ENCODE measurements around the gene TMEM43.

Gene TMEM43

GRCh38 chr3:14154895-14155440 is 30.1 kb downstream of the TMEM43 start:
- no peak for TF ChIP-seq CTCF (IDR thresholded peaks at IDR 0.05; ENCODE audit: low read depth, low read length)
- DNase-seq (ENCODE audit: extremely low read depth, low read depth) = no peak

- DNase-seq (ENCODE audit: extremely low read depth, low read depth) = no peak
- TF ChIP-seq CTCF (IDR thresholded peaks at IDR 0.05; ENCODE audit: low read depth, low read length) = no peak
These were observed 31.3 kb downstream of the TMEM43 start for GRCh38 chr3:14156201-14156600.

GRCh38 chr3:14156843-14157561 is 32.1 kb downstream of the TMEM43 start:
- TF ChIP-seq CTCF (IDR thresholded peaks at IDR 0.05; ENCODE audit: low read depth, low read length) = no peak

GRCh38 chr3:14157951-14158350 is 33.1 kb downstream of the TMEM43 start:
- TF ChIP-seq CTCF (IDR thresholded peaks at IDR 0.05; ENCODE audit: low read depth, low read length) = no peak
- DNase-seq (ENCODE audit: extremely low read depth, low read depth) = no peak

More at GRCh38 chr3:14156843-14157561, 32.1 kb downstream of the TMEM43 start:
- no peak for DNase-seq (ENCODE audit: extremely low read depth, low read depth)

GRCh38 chr3:14158370-14158769 is 33.5 kb downstream of the TMEM43 start:
- TF ChIP-seq CTCF (IDR thresholded peaks at IDR 0.05; ENCODE audit: low read depth, low read length) = no peak
- DNase-seq (ENCODE audit: extremely low read depth, low read depth) = no peak

- TF ChIP-seq CTCF (IDR thresholded peaks at IDR 0.05; ENCODE audit: low read depth, low read length) = no peak
- no peak for DNase-seq (ENCODE audit: extremely low read depth, low read depth)
These were observed 34.6 kb downstream of the TMEM43 start for GRCh38 chr3:14159426-14159825.

- no peak for DNase-seq (ENCODE audit: extremely low read depth, low read depth)
- TF ChIP-seq CTCF (IDR thresholded peaks at IDR 0.05; ENCODE audit: low read depth, low read length) = no peak
These were observed 36.4 kb downstream of the TMEM43 start for GRCh38 chr3:14161282-14161681.

Measured in AG09319 (cell line).